Neural cell (in vitro differentiated cells): Measurements from ENCODE around the gene FLII. TPM values are rescaled to one million over a fixed set of nuclear protein-coding genes. Genes with fewer than 3 reads are reported as not detected.

Source experiments
- H2AFZ ChIP-seq: fragments of 200-600, 300-800 bp; sonication (generic), shearing (Covaris generic); 2 replicates; pipeline ENCODE4 v1.6.0; 2014; ENCODE audit warnings: low read depth, mild to moderate bottlenecking, antibody characterized with exemption, low read length, moderate library complexity
- H3F3A ChIP-seq: fragments of 200-600 bp; shearing (Covaris generic); 2 replicates; pipeline ENCODE4 v1.6.1; 2016; ENCODE audit warnings: mild to moderate bottlenecking, moderate library complexity, mixed read lengths, antibody characterized with exemption, low read length; ENCODE audit not compliant: insufficient read depth, poor library complexity, severe bottlenecking
- H3K27ac ChIP-seq: fragments of 200-600, 300-800 bp; sonication (generic), shearing (Covaris generic); 2 replicates; pipeline ENCODE4 v1.5.1; 2014; ENCODE audit warnings: mild to moderate bottlenecking, low read length, moderate library complexity
- H3K27me3 ChIP-seq: fragments of 300-800, 200-600 bp; sonication (generic), shearing (Covaris generic); 2 replicates; pipeline ENCODE4 v1.6.0; 2014; ENCODE audit warnings: mild to moderate bottlenecking, low read depth, low read length, moderate library complexity; ENCODE audit not compliant: insufficient read depth
- H3K36me3 ChIP-seq: fragments of 300-800, 200-600 bp; sonication (generic), shearing (Covaris generic); 2 replicates; pipeline ENCODE4 v1.5.1; 2014; ENCODE audit warnings: mild to moderate bottlenecking, antibody characterized with exemption, low read length, moderate library complexity; ENCODE audit not compliant: insufficient read depth
- H3K4me2 ChIP-seq: fragments of 300-800, 200-600 bp; sonication (generic), shearing (Covaris generic); 2 replicates; pipeline ENCODE4 v1.6.0; 2014; ENCODE audit warnings: mild to moderate bottlenecking, low read length
- H3K4me3 ChIP-seq: fragments of 300-800, 200-600 bp; sonication (generic), shearing (Covaris generic); 2 replicates; pipeline ENCODE4 v1.5.1; 2014; ENCODE audit warnings: mild to moderate bottlenecking, low read length, moderate library complexity
- H3K79me2 ChIP-seq: fragments of 200-600 bp; shearing (Covaris generic); replicated peaks from 2 replicates; pipeline ENCODE4 v1.6.0; 2014; ENCODE audit warnings: mild to moderate bottlenecking, low read length, moderate library complexity; ENCODE audit not compliant: insufficient read depth
- H3K9ac ChIP-seq: fragments of 300-800, 200-600 bp; sonication (generic), shearing (Covaris generic); 2 replicates; pipeline ENCODE4 v1.6.1; 2016; ENCODE audit warnings: mild to moderate bottlenecking, low read length, mixed read lengths
- H3K9me2 ChIP-seq: fragments of 200-600 bp; shearing (Covaris generic); 2 replicates; pipeline ENCODE4 v1.6.1; 2016; ENCODE audit warnings: mild to moderate bottlenecking, low read length, mixed read lengths; ENCODE audit not compliant: insufficient read depth
- H3K9me3 ChIP-seq: fragments of 200-600, 300-800 bp; sonication (generic), shearing (Covaris generic); 2 replicates; pipeline ENCODE4 v1.6.1; 2016; ENCODE audit warnings: mild to moderate bottlenecking, mixed run types, low read length, moderate library complexity, mixed read lengths
- H4K20me1 ChIP-seq: fragments of 200-600 bp; shearing (Covaris generic); 2 replicates; pipeline ENCODE4 v1.6.1; 2016; ENCODE audit warnings: mild to moderate bottlenecking, mixed run types; ENCODE audit not compliant: insufficient read depth
- CTCF ChIP-seq: fragments of 450-650 bp; IDR thresholded peaks from 2 replicates; pipeline ENCODE4 v1.5.1; 2014; ENCODE audit warnings: antibody characterized with exemption, mild to moderate bottlenecking, moderate library complexity; ENCODE audit not compliant: poor library complexity, severe bottlenecking
- EP300 ChIP-seq: fragments of 450-650 bp; conservative IDR thresholded peaks from 2 replicates; pipeline ENCODE4 v1.6.1; 2014; ENCODE audit warnings: antibody characterized with exemption, mild to moderate bottlenecking, moderate library complexity; ENCODE audit not compliant: poor library complexity, severe bottlenecking
- EZH2 ChIP-seq: fragments of 200-600, 300-800 bp; shearing (Covaris generic), sonication (generic); IDR thresholded peaks from 2 replicates; pipeline ENCODE4 v1.6.1; 2014; ENCODE audit warnings: antibody characterized with exemption, low read length, borderline replicate concordance, mild to moderate bottlenecking; ENCODE audit not compliant: insufficient read depth, poor library complexity, severe bottlenecking
- MXI1 ChIP-seq: fragments of 450-650 bp; conservative IDR thresholded peaks from 2 replicates; pipeline ENCODE4 v1.6.1; 2014; ENCODE audit warnings: antibody characterized with exemption, mild to moderate bottlenecking; ENCODE audit not compliant: poor library complexity, severe bottlenecking
- POLR2AphosphoS5 ChIP-seq: IDR thresholded peaks from 2 replicates; pipeline ENCODE4 v1.6.1; 2012
- RAD21 ChIP-seq: fragments of 450-650 bp; conservative IDR thresholded peaks from 2 replicates; pipeline ENCODE4 v1.6.1; 2014; ENCODE audit warnings: antibody characterized with exemption, mild to moderate bottlenecking, moderate library complexity
- REST ChIP-seq: IDR thresholded peaks from 2 replicates; pipeline ENCODE4 v1.6.1; 2012; ENCODE audit warnings: borderline replicate concordance
- SMC3 ChIP-seq: fragments of 450-650 bp; conservative IDR thresholded peaks from 2 replicates; pipeline ENCODE4 v1.6.1; 2014; ENCODE audit warnings: antibody characterized with exemption, mild to moderate bottlenecking, moderate library complexity; ENCODE audit not compliant: poor library complexity
- TAF1 ChIP-seq: IDR thresholded peaks from 2 replicates; pipeline ENCODE4 v1.6.1; 2012; ENCODE audit warnings: low read depth
- polyA plus RNA-seq: library from polyadenylated mRNA; depleted of rRNA; stranded (reverse); fragments of >200 nt; gene quantifications from 2 replicates; pipeline ENCODE4 v1.2.3, GENCODE V29; 2014

FLII gene
- polyA plus RNA-seq, 1 donor from 2014 or later: 93.0 TPM

- Histone ChIP-seq H3K27ac (no peak overlapping the region), H2AFZ (no peak overlapping the region), H4K20me1 (no peaks in the 10 kb centered on the region), H3K4me2 (no peak overlapping the region), H3K9me3 (no peaks in the 10 kb centered on the region), H3K9me2 (no peaks in the 10 kb centered on the region), H3K36me3 (no peaks in the 10 kb centered on the region), H3F3A (no peaks in the 10 kb centered on the region), H3K79me2 (no peaks in the 10 kb centered on the region), H3K9ac (no peak overlapping the region), H3K4me3 (no peak overlapping the region), H3K27me3 (no peaks in the 10 kb centered on the region)
- TF ChIP-seq POLR2AphosphoS5 (no peak), REST (no peak), CTCF (no peak), RAD21 (no peak)
Observed at GRCh38 chr17:18250259-18250658, 8.3 kb downstream of the FLII start.

DNA sequence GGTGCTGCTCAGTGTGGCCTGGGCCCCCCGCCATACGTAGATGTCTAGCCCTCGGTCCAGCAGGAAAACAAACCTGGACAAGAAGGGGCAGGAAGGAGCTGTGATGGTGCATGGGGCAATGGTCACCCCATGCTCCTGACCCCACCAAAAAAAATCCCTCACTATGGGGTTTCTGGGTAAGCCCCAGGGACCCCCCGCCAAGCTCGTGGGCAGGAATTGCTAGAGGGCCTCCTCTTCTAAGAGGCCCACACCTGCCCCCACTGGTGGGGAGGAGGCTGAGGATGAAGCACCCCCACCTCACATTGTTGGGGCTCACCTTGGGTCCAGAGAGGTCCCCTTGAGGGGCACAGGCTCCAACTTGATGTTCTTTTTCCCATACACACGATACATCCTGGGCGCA is 9.7 kb downstream of the FLII start:
- Histone ChIP-seq H3K27ac (no peak overlapping the region), H3K27me3 (no peaks in the 10 kb centered on the region), H3K9me3 (no peaks in the 10 kb centered on the region), H3K9ac (no peak overlapping the region), H3K36me3 (no peaks in the 10 kb centered on the region), H3K4me3 (no peak overlapping the region), H4K20me1 (no peaks in the 10 kb centered on the region), H2AFZ (no peak overlapping the region), H3K79me2 (no peaks in the 10 kb centered on the region), H3K4me2 (no peak overlapping the region), H3K9me2 (no peaks in the 10 kb centered on the region), H3F3A (no peaks in the 10 kb centered on the region)
- TF ChIP-seq SMC3 (no peak), REST (no peak), RAD21 (no peak), MXI1 (no peak), TAF1 (no peak), CTCF (no peak), EP300 (no peak), POLR2AphosphoS5 (no peak), EZH2 (no peak)
